ENCODE measurements around the gene FLOT2.

GRCh38 chr17:28892024-28892423 lies 5.5 kb downstream of the FLOT2 start:
- no peak for TF ChIP-seq POLR2AphosphoS5 (IDR thresholded peaks at IDR 0.05)
- no peak for TF ChIP-seq POLR2A (IDR thresholded peaks at IDR 0.05)
